ENCODE data around the gene ING2.

GRCh38 chr4:183483997-183484396 is 20.9 kb upstream of the ING2 start:
- TF ChIP-seq NFRKB (IDR thresholded peaks at IDR 0.05) (no peak), SUZ12 (IDR thresholded peaks at IDR 0.05) (no peak), FOXM1 (IDR thresholded peaks at IDR 0.05; ENCODE audit: borderline replicate concordance) (no peak), HDGF (IDR thresholded peaks at IDR 0.05; ENCODE audit: borderline replicate concordance) (no peak), SP1 (IDR thresholded peaks at IDR 0.05) (no peak), FOXA1 (IDR thresholded peaks at IDR 0.05) (no peak), L3MBTL2 (conservative IDR thresholded peaks at IDR 0.05) (no peak), ARNT (IDR thresholded peaks at IDR 0.05) (no peak), BHLHE40 (IDR thresholded peaks at IDR 0.05; ENCODE audit: borderline replicate concordance) (no peak), TARDBP (IDR thresholded peaks at IDR 0.05) (no peak)

All from HEK293T (cell line).